Gastroesophageal sphincter (tissue), 4 donors: ENCODE data around the gene PARD3. TPM values are rescaled to one million over a fixed set of nuclear protein-coding genes. Genes with fewer than 3 reads are reported as not detected.

Experiments used
- ATAC-seq: fragments of 150-250 bp; one replicate; pipeline ENCODE4 v1.9.1; 2016; ENCODE audit warnings: mild to moderate bottlenecking, moderate library complexity
- H3K27ac ChIP-seq, 4 donors: fragments of 200-600 bp; sonication (generic) in 3 of 4; 1 replicate in 3 of 4; 2 replicates in 1 of 4; pipeline ENCODE4 v1.5.1; 2016 to 2019
- H3K27me3 ChIP-seq: fragments of 200-600 bp; sonication (generic); one replicate; pipeline ENCODE4 v1.5.1; 2019
- H3K36me3 ChIP-seq, 2 donors: fragments of 200-600 bp; sonication (generic); one replicate each; pipeline ENCODE4 v1.5.1; 2019; ENCODE audit warnings: control low read depth in 1 of 2
- H3K4me1 ChIP-seq, 3 donors: fragments of 200-600 bp; sonication (generic); 1 replicate in 2 of 3; 2 replicates in 1 of 3; pipeline ENCODE4 v1.5.1; 2016 to 2019; ENCODE audit warnings: control low read depth in 2 of 3
- H3K4me3 ChIP-seq, 2 donors: fragments of 200-600 bp; sonication (generic); one replicate each; pipeline ENCODE4 v1.5.1; 2019; ENCODE audit warnings: mild to moderate bottlenecking in 1 of 2, moderate library complexity in 1 of 2
- H3K9me3 ChIP-seq, 3 donors: fragments of 200-600 bp; sonication (generic); one replicate each; pipeline ENCODE4 v1.5.1; 2017 to 2019; ENCODE audit warnings: control low read depth in 2 of 3
- CTCF ChIP-seq, 4 experiments: fragments of 200-600 bp in 2 of 4; fragments of 450-650 bp in 2 of 4; sonication (generic) in 1 of 4; IDR thresholded peaks; one replicate each; pipeline ENCODE4 v1.5.1; 2017 to 2019; ENCODE audit warnings: antibody characterized with exemption in 4 of 4, mild to moderate bottlenecking in 2 of 4, moderate library complexity in 2 of 4
- EP300 ChIP-seq: sonication (generic); formaldehyde crosslinking; IDR thresholded peaks from one replicate; pipeline ENCODE4 v1.6.1; 2017; ENCODE audit warnings: antibody characterized with exemption, mild to moderate bottlenecking
- POLR2A ChIP-seq, 2 donors: fragments of 450-650 bp; IDR thresholded peaks; one replicate each; pipeline ENCODE4 v1.6.1; 2017; ENCODE audit warnings: antibody characterized with exemption in 2 of 2, mild to moderate bottlenecking in 2 of 2, moderate library complexity in 1 of 2
- POLR2AphosphoS5 ChIP-seq: sonication (generic); formaldehyde crosslinking; IDR thresholded peaks from one replicate; pipeline ENCODE4 v1.6.1; 2017; ENCODE audit warnings: antibody characterized with exemption
- WGBS, 2 donors: methylation state at CpG; one replicate each; pipeline ENCODE4 v1.1.5; 2018; ENCODE audit warnings: low coverage in 1 of 2; 5-methylcytosine and 5-hydroxymethylcytosine counted together
- total RNA-seq, 4 donors: library from RNA; depleted of rRNA; stranded (reverse); fragments of >200 nt; gene quantifications; one replicate each; pipeline ENCODE4 v1.1.0, GENCODE V29; 2016

Gene PARD3
- total RNA-seq, 4 donors from 2014 or later = 101 to 127 (median 115) TPM

GRCh38 chr10:34748767-34749166 lies 66.3 kb downstream of the PARD3 start:
- H3K9me3 ChIP-seq = no peaks in the 10 kb centered on the region
- no peak overlapping the region for H3K4me3 ChIP-seq
- WGBS, 2 donors = 91 to 92% methylated on average over 3 to 4 of the region's 4 CpGs
- ATAC-seq = no peak
- H3K27me3 ChIP-seq = no peaks in the 10 kb centered on the region
- peaks cover 4 to 61% (median 9%) of the 10 kb centered on the region in 3 donors for H3K4me1 ChIP-seq
- H3K36me3 ChIP-seq = no peaks in the 10 kb centered on the region
- no peak overlapping the region for H3K27ac ChIP-seq
- TF ChIP-seq CTCF (IDR thresholded peaks at IDR 0.05) = no peak
- no peak for TF ChIP-seq POLR2AphosphoS5
- no peak for TF ChIP-seq EP300

GRCh38 chr10:34748357-34748756 lies 66.7 kb downstream of the PARD3 start:
- no peak for TF ChIP-seq EP300
- no peak for TF ChIP-seq POLR2AphosphoS5
- TF ChIP-seq POLR2A (IDR thresholded peaks at IDR 0.05) = no peak
- TF ChIP-seq CTCF (IDR thresholded peaks at IDR 0.05) = no peak
- no peak for ATAC-seq
- Histone ChIP-seq H3K4me1 (peaks cover under 1 to 61% (median 6%) of the 10 kb centered on the region in 3 donors), H3K27me3 (no peaks in the 10 kb centered on the region), H3K9me3 (no peaks in the 10 kb centered on the region), H3K36me3 (no peaks in the 10 kb centered on the region), H3K4me3 (no peak overlapping the region), H3K27ac (no peak overlapping the region)
- 100% methylated on average over 1 to 3 of the region's 6 CpGs for WGBS, 2 donors

DNA sequence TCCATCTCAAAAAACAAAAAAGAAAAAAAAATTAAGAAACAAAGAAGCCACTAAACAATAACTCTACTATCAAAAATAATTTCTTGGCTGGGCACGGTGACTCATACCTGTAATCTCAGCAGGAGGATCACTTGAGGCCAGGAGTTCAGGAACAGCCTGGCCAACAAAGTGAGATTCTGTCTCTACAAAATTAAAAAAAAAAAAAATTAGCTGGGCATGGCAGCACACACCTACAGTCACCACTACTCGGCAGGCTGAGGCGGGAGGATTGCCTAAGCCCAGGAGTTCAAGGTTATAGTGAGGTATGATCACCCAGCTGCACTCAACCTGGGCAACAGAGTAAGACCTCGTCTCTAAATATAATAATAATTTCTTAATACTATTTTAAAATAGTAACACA lies 69.0 kb downstream of the PARD3 start:
- H3K36me3 ChIP-seq = no peaks in the 10 kb centered on the region
- no peak for TF ChIP-seq CTCF (IDR thresholded peaks at IDR 0.05)
- no peak for TF ChIP-seq POLR2A (IDR thresholded peaks at IDR 0.05)
- no peak for TF ChIP-seq EP300
- no peak for TF ChIP-seq POLR2AphosphoS5
- peaks cover 0 to 69% (median 9%) of the 10 kb centered on the region in 3 donors for H3K4me1 ChIP-seq
- 73 to 86% methylated on average over 4 of the region's 4 CpGs for WGBS, 2 donors
- H3K27me3 ChIP-seq = no peaks in the 10 kb centered on the region
- H3K27ac ChIP-seq = no peak overlapping the region
- no peaks in the 10 kb centered on the region for H3K9me3 ChIP-seq
- no peak overlapping the region for H3K4me3 ChIP-seq
- no peak for ATAC-seq

DNA sequence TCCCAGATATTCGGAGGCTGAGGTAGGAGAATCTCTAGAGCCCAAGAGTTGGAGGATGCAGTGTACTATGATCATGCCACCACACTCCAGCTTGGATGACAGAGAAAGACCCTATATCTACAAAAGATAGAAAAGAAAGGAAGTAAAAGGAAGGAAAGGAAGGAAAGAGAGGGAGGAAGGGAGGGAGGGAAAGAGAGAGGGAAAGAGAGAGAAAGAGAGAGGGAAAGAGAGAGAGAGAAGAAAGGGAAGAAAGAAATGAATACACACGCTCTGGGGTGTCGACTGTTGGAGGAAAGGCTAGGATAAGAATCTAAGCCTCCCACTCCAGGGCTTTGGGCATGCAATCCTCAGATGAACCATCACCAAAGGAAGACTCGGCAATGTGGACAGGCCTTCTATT lies 69.9 kb downstream of the PARD3 start:
- 98 to 100% methylated on average over 3 to 4 of the region's 4 CpGs for WGBS, 2 donors
- no peak for ATAC-seq
- no peaks in the 10 kb centered on the region for H3K9me3 ChIP-seq
- no peak overlapping the region for H3K4me3 ChIP-seq
- TF ChIP-seq EP300 (no peak), CTCF (IDR thresholded peaks at IDR 0.05) (no peak), POLR2AphosphoS5 (no peak)
- peaks cover 4 to 74% (median 14%) of the 10 kb centered on the region in 3 donors for H3K4me1 ChIP-seq
- H3K27ac ChIP-seq = peak overlapping the region in 2 of 4 donors; percentile 77 to 85
- no peaks in the 10 kb centered on the region for H3K36me3 ChIP-seq
- H3K27me3 ChIP-seq = no peaks in the 10 kb centered on the region

- Histone ChIP-seq H3K27me3 (no peaks in the 10 kb centered on the region), H3K4me3 (no peak overlapping the region), H3K4me1 (peaks cover 4 to 81% (median 20%) of the 10 kb centered on the region in 3 donors), H3K9me3 (no peaks in the 10 kb centered on the region), H3K27ac (peak overlapping the region in 3 of 4 donors; percentile 75 to 85 (median 77)), H3K36me3 (no peaks in the 10 kb centered on the region)
- TF ChIP-seq EP300 = no peak
- no peak for TF ChIP-seq POLR2A (IDR thresholded peaks at IDR 0.05)
- TF ChIP-seq POLR2AphosphoS5 = no peak
- no peak for TF ChIP-seq CTCF (IDR thresholded peaks at IDR 0.05)
- WGBS, 2 donors = 57 to 58% methylated on average over 1 of the region's 3 CpGs
- no peak for ATAC-seq
These were observed 70.5 kb downstream of the PARD3 start for GRCh38 chr10:34744590-34744989.
